Esophagus mucosa (tissue), 1 donor: Measurements from ENCODE around the gene KCND3. TPM values are rescaled to one million over a fixed set of nuclear protein-coding genes. Genes with fewer than 3 reads are reported as not detected.

ENCODE experiments used
- total RNA-seq: library from RNA; stranded (reverse); gene quantifications from one replicate; pipeline ENCODE4 v1.2.4, GENCODE V29; 2023
- donor health status: DM: yes; HTN: yes; CAD: no.

KCND3 gene
- total RNA-seq, 1 donor from 2014 or later = 1.7 TPM

Other genes starting within 250 kb of the KCND3 start
- 6.1 TPM for gene DDX20, start 233.8 kb downstream of the KCND3 start, total RNA-seq